Stimulated activated CD4-positive, alpha-beta T cell treated with anti-CD3 and anti-CD28 coated beads, Interleukin-4, amount 100 ng/mL, for 24 hours (primary cell): ENCODE measurements around the gene RFC4.

Source experiments
- DNase-seq: peaks from one replicate; pipeline ENCODE4 v3.0.0-alpha.2; 2020

The RFC4 gene

DNA sequence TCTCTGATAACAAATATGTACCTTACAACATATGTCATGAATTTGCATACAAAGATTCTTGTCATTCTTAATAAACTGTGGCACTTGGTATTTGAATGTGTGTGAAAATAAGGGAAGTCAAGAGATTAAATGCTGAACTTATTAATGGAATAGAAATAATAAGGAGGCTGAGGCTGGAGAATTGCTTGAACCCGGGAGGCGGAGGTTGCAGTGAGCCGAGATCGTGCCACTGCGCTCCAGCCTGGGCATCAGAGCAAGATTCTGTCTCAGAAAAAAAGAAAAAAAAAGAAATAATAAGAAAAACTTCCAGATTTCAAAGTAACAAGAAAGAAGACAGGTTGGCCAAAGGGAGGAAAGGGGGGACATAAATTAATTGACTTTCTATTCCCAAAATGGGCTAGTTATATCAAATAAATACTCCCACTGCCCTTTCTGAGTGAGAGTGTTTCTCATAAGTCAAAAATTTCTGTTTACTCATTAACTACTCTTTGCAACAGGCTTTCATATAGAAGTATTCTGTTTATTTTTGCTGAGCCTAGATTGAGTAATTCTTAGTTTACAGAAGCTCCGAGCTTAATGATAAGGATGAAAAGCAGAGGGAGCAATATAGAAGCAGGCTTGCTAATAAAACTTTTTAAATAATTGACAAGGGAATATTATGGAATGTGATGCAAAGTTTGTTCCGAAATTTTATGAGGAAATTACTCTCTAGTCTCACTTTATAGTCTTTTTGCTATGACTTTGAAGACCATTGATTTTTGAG, 63.5 kb downstream of the RFC4 start:
- DNase-seq = no peak
